Activated T-cell treated with anti-CD3 and anti-CD28 coated beads for 24 hours (primary cell): ENCODE measurements around the gene SLC9A5.

Experiments
- DNase-seq: peaks from one replicate; pipeline ENCODE4 v3.0.0-alpha.2; 2020; ENCODE audit warnings: low read depth

SLC9A5 gene, protein sequence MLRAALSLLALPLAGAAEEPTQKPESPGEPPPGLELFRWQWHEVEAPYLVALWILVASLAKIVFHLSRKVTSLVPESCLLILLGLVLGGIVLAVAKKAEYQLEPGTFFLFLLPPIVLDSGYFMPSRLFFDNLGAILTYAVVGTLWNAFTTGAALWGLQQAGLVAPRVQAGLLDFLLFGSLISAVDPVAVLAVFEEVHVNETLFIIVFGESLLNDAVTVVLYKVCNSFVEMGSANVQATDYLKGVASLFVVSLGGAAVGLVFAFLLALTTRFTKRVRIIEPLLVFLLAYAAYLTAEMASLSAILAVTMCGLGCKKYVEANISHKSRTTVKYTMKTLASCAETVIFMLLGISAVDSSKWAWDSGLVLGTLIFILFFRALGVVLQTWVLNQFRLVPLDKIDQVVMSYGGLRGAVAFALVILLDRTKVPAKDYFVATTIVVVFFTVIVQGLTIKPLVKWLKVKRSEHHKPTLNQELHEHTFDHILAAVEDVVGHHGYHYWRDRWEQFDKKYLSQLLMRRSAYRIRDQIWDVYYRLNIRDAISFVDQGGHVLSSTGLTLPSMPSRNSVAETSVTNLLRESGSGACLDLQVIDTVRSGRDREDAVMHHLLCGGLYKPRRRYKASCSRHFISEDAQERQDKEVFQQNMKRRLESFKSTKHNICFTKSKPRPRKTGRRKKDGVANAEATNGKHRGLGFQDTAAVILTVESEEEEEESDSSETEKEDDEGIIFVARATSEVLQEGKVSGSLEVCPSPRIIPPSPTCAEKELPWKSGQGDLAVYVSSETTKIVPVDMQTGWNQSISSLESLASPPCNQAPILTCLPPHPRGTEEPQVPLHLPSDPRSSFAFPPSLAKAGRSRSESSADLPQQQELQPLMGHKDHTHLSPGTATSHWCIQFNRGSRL

DNA sequence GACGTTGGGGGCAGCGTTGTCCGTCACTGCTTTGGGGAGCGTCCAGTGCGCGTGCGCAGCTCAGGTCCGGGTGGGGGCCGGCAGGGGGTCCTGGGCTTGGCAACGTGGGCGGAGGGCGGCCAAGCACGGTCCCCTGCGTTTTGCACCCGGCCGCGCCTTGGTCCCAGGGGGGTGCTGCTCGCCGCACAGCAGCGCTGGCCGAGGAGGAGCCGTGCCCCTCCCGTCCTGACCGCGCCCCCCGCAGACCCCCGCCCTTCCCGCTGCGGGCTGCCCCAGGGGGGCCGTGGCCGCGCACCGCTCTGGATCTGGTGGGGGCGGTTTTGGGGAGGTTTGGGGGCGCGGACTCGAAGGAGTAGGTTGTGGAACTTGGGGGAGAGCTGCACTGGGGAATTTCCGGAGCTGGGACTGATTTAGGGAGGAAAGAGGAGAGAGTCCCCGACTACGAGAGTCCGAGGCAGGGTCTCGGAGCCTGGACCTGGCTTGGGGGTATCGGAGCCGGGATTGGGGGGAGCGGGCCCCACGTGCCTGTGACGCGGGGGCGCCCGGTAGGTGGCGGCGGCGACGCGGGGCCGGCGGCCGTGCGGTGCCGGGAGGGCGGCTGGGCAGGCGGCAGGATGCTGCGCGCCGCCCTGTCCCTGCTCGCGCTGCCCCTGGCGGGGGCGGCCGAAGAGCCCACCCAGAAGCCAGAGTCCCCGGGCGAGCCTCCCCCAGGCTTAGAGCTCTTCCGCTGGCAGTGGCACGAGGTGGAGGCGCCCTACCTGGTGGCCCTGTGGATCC is at the start of gene SLC9A5:
Gene SLC9A5 (plus strand): TSS at position 579 of the 777 bp plus-strand sequence. CDS start 36 bp downstream, at position 615.
- DNase-seq, result no peak

DNA sequence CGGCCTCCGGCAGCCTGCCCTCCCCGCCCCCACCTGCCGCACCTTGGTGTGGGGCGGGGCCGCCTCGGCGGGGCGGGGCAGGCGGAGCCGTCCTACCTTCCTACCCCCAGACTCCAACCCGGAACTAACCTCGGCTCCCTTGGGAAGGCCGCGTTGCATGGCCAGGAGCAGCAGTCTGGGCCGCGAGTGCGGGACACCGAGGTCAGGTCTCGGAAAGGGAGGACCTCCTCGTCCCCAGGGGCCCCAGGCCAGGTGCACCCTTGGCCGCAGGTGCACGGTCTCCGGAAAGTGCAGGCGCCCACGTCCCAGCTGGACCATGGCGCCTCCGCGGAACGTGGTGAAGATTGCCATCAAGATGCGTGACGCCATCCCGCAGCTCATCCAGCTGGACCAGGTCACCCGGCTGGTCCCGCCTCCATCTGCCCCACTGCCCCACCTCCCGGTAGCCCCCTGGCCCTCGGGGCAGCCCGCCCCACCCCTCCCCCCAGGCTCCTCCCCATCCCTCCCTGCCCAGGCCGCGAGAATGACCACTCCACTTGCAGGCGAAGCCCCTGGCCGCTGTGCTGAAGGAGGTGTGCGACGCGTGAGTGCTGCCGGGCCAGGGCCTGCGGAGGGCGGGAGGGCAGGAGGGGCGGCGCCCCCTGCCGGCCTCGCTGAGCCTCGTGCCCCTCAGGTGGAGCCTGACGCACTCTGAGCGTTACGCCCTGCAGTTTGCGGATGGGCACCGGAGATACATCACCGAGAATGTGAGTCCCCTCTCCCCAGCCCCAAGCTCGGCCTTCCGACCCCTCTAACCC is 49.6 kb upstream of the SLC9A5 start, which contains the start of gene ELMO3:
Gene ELMO3 (plus strand): TSS at position 121 of the 797 bp plus-strand sequence. CDS start 196 bp downstream, at position 317.
- DNase-seq, result no peak

DNA sequence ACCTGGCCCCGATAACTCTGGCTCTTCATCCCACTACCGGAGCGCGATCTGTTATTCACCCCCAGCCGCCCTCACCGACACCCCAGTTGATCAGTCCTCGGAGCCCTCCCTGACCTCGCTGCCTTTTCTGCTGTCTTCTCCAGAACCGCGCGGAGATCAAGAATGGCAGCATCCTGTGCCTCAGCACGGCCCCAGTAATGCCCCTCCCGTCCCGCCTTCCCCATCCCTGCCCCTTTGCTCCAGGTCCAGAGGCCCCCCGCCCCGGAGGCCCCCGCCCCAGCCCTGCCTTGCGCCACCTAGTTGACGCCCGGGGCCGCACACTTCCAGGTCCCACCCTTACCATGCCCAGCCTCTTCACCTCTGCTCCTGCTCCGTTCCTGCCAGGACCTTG is 49.0 kb upstream of the SLC9A5 start:
- DNase-seq, result no peak

DNA sequence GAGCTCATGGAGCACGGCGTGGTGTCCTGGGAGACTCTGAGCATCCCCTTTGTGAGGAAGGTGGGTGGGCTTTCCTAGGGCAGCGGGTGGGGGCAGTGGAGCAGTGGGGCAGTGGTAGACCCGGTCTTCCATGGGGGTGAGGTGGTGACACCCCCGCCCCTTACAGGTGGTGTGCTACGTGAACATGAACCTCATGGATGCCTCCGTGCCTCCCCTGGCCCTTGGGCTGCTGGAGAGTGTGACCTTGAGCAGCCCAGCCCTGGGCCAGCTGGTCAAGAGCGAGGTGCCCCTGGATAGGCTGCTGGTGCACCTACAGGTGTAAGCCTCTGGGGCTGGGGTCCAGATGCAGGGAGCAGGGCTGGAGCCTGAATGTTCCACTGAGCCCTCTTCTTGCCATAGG is 48.3 kb upstream of the SLC9A5 start:
- DNase-seq, result no peak

DNA sequence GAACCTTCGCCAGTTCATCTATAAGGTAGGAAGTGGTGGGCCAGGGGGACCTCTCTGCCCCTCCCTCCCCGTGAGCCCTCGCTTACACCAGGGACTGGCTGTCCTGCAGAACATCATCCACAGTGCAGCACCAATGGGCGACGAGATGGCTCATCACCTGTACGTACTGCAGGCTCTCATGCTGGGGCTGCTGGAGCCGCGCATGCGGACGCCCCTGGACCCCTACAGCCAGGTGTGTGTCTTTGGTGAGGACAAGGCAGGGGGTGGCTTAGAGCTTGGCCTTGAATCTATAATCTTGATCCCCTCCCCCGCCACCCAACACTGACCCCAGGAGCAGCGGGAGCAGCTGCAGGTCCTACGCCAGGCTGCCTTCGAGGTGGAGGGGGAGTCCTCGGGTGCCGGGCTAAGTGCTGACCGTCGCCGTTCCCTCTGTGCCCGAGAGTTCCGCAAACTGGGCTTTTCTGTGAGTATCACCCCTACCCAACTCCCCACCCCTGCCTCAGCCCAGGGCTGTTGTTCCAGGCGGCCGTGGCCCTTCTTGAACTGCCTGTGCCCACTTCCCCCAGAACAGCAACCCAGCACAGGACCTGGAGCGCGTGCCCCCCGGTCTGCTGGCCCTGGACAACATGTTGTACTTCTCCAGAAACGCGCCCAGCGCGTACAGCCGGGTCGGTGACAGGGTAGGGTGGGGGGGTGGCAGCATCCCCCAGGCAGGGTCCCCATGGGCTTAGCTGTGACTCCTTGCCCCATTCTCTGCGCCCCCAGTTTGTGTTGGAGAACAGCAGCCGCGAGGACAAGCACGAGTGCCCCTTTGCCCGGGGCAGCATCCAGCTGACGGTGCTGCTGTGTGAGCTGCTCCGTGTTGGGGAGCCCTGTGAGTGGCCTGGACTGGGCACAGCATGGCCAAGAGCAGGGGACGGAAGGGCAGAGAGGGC is 47.1 kb upstream of the SLC9A5 start:
- DNase-seq, result no peak

DNA sequence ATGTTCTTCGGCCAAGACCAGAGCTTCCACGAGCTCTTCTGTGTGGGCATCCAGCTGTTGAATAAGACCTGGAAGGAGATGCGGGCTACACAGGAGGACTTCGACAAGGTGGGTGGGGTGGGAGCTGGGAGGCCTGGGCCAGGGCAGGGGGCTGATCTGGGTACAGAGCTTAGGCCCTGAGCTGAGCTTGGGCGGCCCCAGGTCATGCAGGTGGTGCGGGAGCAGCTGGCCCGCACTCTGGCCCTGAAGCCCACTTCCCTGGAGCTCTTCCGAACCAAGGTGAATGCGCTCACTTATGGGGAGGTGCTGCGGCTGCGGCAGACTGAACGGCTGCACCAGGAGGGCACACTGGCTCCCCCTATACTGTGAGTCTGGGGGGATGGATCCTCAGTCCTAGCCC is 46.4 kb upstream of the SLC9A5 start:
- DNase-seq, result no peak

DNA sequence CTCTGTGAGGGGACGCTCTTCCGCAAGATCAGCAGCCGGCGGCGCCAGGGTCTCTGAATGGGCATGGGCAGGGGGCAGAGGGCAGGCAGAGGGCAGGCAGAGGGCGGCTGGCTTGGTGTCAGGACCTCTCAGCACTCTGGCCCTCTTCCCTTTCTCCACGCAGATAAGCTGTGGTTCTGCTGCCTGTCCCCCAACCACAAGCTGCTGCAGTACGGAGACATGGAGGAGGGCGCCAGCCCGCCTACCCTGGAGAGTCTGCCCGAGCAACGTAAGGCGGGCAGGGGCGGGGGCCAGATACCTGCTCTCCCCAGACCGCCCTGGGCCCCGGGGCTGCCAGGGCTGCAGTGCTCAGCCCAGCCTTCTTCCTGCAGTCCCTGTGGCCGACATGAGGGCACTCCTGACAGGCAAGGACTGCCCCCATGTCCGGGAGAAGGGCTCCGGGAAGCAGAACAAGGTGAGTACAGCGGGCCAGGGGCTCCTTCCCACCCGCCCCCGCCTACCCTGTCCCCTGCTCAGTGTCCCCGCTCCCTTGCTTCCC is 45.8 kb upstream of the SLC9A5 start:
- no peak for DNase-seq

DNA sequence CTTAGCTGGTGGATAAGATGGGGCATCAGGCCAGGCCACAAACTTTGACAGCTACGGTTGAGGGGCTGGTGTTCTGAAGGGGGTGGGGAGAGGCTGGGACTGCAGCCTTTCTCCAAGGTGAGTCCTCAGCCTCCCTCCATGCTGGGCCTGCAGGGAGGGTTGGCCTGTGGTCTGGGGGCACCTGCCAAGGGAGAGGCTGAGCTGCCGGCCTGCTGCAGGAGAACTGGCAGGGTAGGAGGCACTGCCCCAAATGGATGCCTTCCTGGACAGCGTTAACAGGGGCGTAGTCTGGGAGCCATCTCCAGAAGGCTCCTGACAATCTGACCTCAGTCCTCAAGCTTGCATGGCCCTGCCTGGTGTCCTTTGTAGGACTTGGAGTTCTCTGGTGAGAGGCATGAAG is 44.7 kb upstream of the SLC9A5 start:
- DNase-seq, result no peak

DNA sequence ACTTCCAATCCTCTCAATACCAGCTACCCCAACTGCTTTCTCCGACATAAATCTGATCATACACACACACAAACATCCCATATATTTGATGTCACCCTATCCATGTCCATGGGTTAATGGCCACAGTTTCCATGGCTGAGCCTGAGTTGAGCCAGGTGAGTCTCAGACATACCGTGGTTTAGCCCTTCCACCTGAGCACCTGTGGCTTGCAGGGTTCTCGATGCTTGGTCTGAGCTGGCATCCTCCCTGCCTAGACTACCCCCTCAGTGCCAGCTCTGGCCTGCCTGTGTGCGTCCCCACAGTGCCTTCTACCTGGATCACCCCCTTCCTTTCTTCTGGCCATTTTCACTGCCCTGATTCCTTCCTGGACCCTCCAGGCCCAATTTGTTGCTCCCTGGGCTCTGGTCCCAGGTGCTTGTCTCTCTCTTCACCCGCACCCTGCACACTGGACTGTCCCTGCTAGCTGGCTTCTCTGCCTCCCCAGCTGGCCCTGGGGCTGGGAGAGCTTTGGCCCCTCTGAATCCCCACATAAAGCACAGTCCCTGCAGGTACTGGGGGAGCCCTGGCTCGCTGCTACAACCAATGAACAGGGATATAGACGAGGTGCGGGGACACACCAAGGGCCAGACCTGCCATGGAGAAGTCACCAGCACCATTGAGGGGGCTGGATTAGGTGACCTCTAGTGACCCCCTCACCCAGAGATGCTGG is 42.5 kb upstream of the SLC9A5 start:
- no peak for DNase-seq

DNA sequence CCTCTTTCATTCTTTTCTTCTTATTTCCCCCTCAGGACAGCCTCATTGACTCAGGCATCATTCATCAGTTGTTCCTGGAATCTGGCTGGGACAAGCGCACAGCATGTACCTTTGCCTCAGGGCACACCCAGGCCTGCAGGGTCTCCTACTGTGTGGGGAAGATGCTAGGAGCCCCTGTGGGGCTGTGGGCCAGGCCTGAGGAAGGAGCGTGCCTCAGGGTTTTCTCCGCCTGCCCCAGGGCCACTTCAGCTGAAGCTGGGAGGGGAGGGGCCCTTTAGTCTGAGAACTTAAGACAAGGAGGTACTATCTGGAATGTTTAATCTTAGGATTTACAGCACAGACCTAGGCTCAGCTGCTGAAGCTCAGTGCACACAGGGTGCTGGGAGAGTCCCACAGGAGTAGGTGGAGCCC is 41.9 kb upstream of the SLC9A5 start:
- DNase-seq, result no peak

DNA sequence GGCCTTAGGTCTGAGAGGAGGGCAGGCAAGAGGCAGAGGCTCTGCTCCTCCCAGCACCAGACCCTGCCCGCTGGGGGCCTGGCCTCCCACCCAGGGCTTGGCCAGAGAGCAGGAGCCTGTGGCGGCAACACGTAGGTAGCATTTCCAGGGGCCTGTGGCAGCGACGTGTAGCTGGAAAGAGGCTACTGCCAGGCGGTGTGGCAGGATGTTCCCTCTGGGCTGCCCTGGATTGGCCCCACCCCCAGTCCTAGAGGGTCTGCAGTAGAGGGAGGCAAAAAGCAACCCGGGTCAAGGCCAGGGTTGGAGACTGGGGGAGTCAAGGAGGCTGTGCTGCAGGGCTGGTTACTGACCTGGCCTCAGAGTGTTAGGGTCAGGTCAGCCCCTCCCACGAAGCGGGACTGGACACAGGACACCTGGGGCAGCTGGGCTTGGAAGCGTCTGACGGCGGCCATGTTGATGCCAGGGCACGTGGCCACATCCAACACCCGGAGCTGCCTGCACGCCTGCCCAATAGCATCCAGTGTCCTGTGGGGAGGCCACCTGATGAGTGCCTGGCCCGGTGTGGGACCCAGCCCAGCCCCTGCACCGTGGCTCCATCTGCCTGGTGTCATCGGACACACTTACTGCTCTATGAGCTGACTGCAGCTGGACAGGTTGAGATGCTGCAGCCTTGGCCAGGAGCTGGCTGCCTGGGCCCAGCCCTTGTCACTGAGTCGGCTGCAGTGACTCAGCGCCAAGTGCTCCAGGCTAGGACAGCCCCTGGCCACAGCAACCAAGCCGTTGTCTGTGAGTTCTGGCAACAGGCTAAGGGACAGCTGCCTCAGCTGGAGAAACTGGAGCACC is 41.3 kb upstream of the SLC9A5 start:
- DNase-seq, result no peak

DNA sequence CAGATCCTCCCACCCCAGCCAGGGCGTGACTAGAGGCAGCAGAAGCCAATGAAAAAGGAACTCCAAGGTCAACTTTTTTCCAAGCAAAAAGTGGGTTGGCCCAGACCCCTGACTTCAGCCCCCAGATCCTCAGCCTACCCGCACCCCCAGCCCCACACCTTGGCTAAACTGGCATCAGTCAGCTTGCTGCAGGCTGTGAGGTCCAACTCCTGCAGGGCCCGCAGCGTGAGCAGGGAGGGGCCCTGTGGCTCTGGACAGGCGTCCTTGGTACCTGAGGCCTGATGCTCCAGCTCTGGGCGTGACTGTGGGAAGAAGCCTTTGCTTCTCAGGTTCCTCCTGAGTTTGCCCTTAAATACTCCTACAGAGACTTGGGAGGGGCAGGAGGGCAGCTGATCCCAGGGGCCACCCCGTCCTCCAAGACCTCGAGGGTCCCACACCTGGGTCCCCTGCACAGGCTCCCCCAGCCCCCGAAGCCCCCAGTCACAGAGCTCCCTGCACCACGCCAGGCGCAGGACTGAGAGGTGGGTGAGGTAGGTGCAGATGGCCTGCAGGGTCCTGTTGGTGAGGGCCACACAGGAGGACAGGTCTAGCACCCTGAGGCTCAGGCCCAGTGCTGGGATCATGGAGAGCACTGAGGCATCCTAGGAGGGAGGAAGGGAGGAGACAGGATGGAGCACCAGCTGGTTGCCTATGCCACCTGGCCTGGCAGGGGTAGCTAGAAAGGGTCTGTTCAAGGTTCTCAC is 40.5 kb upstream of the SLC9A5 start:
- DNase-seq, result no peak

DNA sequence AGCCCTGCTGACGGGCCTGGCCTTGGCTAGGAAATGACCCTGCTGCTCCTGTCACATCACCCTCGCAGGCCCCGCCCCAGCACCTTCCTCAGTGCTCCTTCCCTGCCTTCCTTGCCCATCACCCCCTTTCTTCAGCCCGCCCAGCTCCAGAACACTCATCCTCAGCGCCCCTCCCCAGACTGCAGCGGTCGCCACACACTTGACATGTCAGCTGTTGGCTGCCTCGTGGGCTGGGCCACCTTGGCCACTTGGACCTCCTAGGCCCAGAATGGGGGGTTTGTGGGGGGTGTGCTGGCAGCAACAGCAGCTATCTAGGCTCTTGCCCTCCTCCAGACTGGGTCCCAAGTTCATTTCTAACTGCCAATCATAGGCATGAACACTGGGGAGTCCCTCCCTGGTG is 39.2 kb upstream of the SLC9A5 start:
- no peak for DNase-seq

DNA sequence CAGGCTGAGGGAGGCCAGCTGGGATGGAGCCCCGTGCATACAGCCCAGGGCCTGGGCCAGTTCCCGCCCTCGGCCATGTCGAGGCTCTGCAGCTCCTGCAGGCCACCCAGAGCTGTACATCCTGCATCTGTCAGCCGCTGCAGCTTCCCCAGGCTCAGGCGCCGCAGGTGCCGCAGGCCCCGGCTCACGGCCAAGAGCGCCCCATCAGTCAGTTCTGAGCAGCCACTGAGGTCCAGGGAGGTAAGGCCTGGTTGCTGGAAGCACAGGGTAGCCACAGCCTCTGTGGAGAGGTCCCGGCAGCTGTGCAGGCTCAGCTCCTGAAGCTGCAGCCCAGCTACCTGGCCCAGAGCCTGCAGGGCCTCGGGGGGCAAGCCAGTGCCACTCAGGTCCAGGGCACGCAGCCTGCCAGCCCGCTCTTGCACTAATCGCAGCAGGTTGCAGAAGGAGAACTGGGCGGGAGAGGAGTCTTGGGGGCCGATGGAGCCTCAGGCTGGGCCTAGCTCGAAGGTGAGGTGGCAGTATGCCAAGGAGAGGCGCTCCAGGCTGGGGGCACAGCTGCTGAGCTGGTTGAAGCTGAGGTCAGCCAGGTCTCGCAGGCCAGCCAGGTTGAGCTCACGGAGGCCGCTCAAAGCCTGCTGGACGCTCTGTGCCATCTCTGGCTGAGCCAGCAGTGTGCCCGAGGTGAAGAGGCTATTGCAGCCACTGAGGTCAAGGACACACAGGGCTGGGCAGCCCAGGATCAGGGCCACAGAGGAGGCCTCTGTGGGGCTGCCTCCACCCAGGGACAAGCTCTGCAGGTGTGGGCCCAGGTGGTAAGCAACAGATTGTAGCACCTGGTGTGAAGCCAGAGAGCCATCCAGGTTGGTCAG is 38.5 kb upstream of the SLC9A5 start:
- no peak for DNase-seq

DNA sequence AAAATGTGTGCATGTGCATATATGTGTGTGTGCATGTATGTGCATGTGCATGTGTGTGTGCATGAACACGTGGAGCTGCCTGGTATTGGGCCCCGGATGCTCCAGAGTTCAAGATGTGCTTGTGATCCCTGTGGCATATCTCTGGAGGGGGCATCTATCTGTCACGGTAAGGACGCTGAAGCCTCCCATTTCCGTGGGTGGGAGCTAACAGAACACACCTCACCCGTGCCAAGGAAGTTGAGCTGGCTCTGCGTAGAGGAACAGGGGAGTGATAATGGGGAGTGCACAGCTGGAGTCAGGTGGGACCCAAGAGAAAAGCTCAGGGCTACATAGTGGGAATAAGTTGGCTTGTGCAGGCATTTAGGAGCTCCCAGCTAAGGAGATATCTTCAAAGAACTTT is 37.1 kb upstream of the SLC9A5 start:
- DNase-seq, result no peak

DNA sequence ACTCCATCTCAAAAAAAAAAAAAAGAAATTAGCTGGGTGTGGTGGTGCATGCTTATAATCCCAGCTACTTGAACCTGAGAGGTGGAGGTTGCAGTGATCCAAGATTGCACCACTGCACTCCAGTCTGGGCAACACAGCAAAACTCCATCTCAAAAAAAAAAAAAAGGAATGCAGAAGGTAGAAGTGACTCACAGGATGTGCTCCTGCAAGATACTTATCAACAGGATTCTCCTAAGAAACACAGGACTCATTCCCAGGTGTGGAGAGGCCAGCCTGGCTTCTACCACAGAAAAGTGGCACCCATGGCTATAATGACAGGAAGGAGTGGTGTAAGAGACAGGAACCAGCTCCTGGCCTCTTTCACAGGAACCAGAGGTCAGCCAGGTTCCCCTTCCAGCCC is 36.0 kb upstream of the SLC9A5 start:
- DNase-seq, result no peak
